ENCODE data around the gene SYNRG. TPM values are rescaled to one million over a fixed set of nuclear protein-coding genes. Genes with fewer than 3 reads are reported as not detected.

The SYNRG gene
- total RNA-seq, 1 donor = 23.9 TPM

DNA sequence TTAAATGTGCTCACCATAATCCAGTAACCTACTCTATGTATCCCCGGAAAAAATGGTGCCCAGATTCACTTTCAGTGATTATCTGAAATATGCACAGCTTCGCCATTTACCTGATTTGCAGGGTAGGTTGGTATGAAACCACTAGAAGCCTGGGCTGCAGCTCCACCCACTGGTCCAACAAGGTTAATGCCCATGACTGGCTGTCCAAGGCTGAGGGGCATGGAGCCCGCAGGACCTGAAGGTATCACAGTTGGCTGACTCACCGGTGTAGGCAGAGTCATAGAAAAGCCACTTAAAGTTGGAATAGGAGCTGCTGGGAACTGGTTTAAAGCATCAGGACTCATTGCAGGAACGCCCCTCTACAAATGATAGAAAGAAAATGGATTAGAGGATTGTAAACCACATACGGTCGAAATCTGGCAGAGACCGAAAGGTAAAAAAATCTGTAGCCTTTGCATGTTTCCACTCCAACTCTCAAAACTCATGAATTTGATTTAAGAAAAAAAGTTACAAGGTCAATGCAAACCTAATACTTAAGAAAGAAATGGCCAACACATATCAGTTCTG, 38.6 kb downstream of the SYNRG start:
- Histone ChIP-seq H3K79me2 (ENCODE audit: insufficient read depth, low read length) (no peaks in the 10 kb centered on the region), H3K4me3 (ENCODE audit: insufficient read depth, low read length) (no peak overlapping the region), H3K9me3 (ENCODE audit: low read depth, low read length) (no peaks in the 10 kb centered on the region), H3K36me3 (ENCODE audit: insufficient read depth, low read length) (peaks cover 39% of the 10 kb centered on the region), H3K27me3 (ENCODE audit: insufficient read depth, low read length) (no peaks in the 10 kb centered on the region), H3K27ac (ENCODE audit: low read depth, low read length) (peak overlapping the region; percentile 44), H4K20me1 (ENCODE audit: insufficient read depth, low read length) (no peaks in the 10 kb centered on the region), H3K4me1 (ENCODE audit: insufficient read depth, low read length) (no peaks in the 10 kb centered on the region), H3K4me2 (ENCODE audit: insufficient read depth, low read length) (no peak overlapping the region), H2AFZ (ENCODE audit: low read length) (no peak overlapping the region)
- DNase-seq (ENCODE audit: insufficient read length, low spot score, missing footprints) = peak; percentile 93
- TF ChIP-seq, protein P1, sequence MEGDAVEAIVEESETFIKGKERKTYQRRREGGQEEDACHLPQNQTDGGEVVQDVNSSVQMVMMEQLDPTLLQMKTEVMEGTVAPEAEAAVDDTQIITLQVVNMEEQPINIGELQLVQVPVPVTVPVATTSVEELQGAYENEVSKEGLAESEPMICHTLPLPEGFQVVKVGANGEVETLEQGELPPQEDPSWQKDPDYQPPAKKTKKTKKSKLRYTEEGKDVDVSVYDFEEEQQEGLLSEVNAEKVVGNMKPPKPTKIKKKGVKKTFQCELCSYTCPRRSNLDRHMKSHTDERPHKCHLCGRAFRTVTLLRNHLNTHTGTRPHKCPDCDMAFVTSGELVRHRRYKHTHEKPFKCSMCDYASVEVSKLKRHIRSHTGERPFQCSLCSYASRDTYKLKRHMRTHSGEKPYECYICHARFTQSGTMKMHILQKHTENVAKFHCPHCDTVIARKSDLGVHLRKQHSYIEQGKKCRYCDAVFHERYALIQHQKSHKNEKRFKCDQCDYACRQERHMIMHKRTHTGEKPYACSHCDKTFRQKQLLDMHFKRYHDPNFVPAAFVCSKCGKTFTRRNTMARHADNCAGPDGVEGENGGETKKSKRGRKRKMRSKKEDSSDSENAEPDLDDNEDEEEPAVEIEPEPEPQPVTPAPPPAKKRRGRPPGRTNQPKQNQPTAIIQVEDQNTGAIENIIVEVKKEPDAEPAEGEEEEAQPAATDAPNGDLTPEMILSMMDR (IDR thresholded peaks at IDR 0.05; ENCODE audit: extremely low read depth, low read depth, low read length) = peak; percentile 74

GRCh38 chr17:37568350-37569053, 40.7 kb downstream of the SYNRG start:
- Histone ChIP-seq H4K20me1 (ENCODE audit: insufficient read depth, low read length) (no peaks in the 10 kb centered on the region), H2AFZ (ENCODE audit: low read length) (no peak overlapping the region), H3K9me3 (ENCODE audit: low read depth, low read length) (no peaks in the 10 kb centered on the region), H3K36me3 (ENCODE audit: insufficient read depth, low read length) (peaks cover 39% of the 10 kb centered on the region), H3K27me3 (ENCODE audit: insufficient read depth, low read length) (no peaks in the 10 kb centered on the region), H3K4me1 (ENCODE audit: insufficient read depth, low read length) (no peaks in the 10 kb centered on the region), H3K79me2 (ENCODE audit: insufficient read depth, low read length) (no peaks in the 10 kb centered on the region), H3K27ac (ENCODE audit: low read depth, low read length) (no peak overlapping the region), H3K4me2 (ENCODE audit: insufficient read depth, low read length) (no peak overlapping the region), H3K4me3 (ENCODE audit: insufficient read depth, low read length) (no peak overlapping the region)
- DNase-seq (ENCODE audit: insufficient read length, low spot score, missing footprints) = no peak
- TF ChIP-seq, protein P1 (IDR thresholded peaks at IDR 0.05; ENCODE audit: extremely low read depth, low read depth, low read length) = no peak

- TF ChIP-seq, protein P1 (IDR thresholded peaks at IDR 0.05; ENCODE audit: extremely low read depth, low read depth, low read length) = no peak
- Histone ChIP-seq H3K79me2 (ENCODE audit: insufficient read depth, low read length) (no peaks in the 10 kb centered on the region), H3K4me3 (ENCODE audit: insufficient read depth, low read length) (no peak overlapping the region), H3K36me3 (ENCODE audit: insufficient read depth, low read length) (peaks cover 39% of the 10 kb centered on the region), H2AFZ (ENCODE audit: low read length) (no peak overlapping the region), H3K4me2 (ENCODE audit: insufficient read depth, low read length) (no peak overlapping the region), H3K27me3 (ENCODE audit: insufficient read depth, low read length) (no peaks in the 10 kb centered on the region), H3K27ac (ENCODE audit: low read depth, low read length) (no peak overlapping the region), H4K20me1 (ENCODE audit: insufficient read depth, low read length) (no peaks in the 10 kb centered on the region), H3K9me3 (ENCODE audit: low read depth, low read length) (no peaks in the 10 kb centered on the region), H3K4me1 (ENCODE audit: insufficient read depth, low read length) (no peaks in the 10 kb centered on the region)
- DNase-seq (ENCODE audit: insufficient read length, low spot score, missing footprints) = no peak
Observed at GRCh38 chr17:37567538-37567937, 41.7 kb downstream of the SYNRG start.

- Histone ChIP-seq H3K9me3 (ENCODE audit: low read depth, low read length) (no peaks in the 10 kb centered on the region), H3K4me2 (ENCODE audit: insufficient read depth, low read length) (no peak overlapping the region), H3K27ac (ENCODE audit: low read depth, low read length) (no peak overlapping the region), H4K20me1 (ENCODE audit: insufficient read depth, low read length) (no peaks in the 10 kb centered on the region), H3K4me1 (ENCODE audit: insufficient read depth, low read length) (no peaks in the 10 kb centered on the region), H3K36me3 (ENCODE audit: insufficient read depth, low read length) (peaks cover 43% of the 10 kb centered on the region), H3K4me3 (ENCODE audit: insufficient read depth, low read length) (no peak overlapping the region), H2AFZ (ENCODE audit: low read length) (no peak overlapping the region), H3K27me3 (ENCODE audit: insufficient read depth, low read length) (no peaks in the 10 kb centered on the region), H3K79me2 (ENCODE audit: insufficient read depth, low read length) (no peaks in the 10 kb centered on the region)
- DNase-seq (ENCODE audit: insufficient read length, low spot score, missing footprints) = peak; percentile 86
- TF ChIP-seq, protein P1 (IDR thresholded peaks at IDR 0.05; ENCODE audit: extremely low read depth, low read depth, low read length) = no peak
Observed at GRCh38 chr17:37567137-37567536, 42.1 kb downstream of the SYNRG start.

Measured in osteoblast (primary cell).